GM12864 (cell line): ENCODE measurements around the gene ESR2.
"Not testable (repeated sequence)": the region's sequence is repeated elsewhere in the genome, so short reads cannot be mapped to it uniquely, and the experiment has no call there.

Source experiments
- DNase-seq: peaks from one replicate; pipeline ENCODE4 v3.0.0-alpha.2; 2011; ENCODE audit warnings: low read depth
- H3K4me3 ChIP-seq: 2 replicates; pipeline ENCODE4 v1.5.1; 2011; ENCODE audit warnings: mild to moderate bottlenecking, low read depth, low read length, control low read depth
- TF ChIP-seq, protein P1 (sequence below): IDR thresholded peaks from 2 replicates; pipeline ENCODE4 v1.5.1; 2011; ENCODE audit warnings: low read depth, mild to moderate bottlenecking, moderate library complexity, low read length, control low read depth, inconsistent platforms; ENCODE audit errors: missing control alignments

The ESR2 gene

DNA sequence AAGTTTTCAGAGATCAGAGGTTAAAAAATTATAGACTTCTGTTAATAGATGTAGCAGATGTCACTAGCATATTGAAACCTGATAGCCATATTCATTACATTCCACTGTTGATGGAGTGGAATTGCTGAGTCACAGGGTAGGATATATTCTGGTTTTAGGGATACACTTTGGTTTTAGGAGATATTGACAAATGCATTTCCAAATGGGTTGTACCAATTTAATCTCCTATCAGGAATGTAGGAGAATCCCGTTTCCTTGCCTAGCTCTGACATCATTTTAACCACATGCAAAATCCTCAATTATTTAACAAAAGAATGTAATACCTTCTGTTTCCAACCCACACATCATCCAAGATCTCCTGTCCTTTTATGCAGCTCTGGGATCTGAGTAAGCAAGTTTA is 30.7 kb upstream of the ESR2 start:
- DNase-seq: no peak
- H3K4me3 ChIP-seq: no peak overlapping the region
- TF ChIP-seq, protein P1, sequence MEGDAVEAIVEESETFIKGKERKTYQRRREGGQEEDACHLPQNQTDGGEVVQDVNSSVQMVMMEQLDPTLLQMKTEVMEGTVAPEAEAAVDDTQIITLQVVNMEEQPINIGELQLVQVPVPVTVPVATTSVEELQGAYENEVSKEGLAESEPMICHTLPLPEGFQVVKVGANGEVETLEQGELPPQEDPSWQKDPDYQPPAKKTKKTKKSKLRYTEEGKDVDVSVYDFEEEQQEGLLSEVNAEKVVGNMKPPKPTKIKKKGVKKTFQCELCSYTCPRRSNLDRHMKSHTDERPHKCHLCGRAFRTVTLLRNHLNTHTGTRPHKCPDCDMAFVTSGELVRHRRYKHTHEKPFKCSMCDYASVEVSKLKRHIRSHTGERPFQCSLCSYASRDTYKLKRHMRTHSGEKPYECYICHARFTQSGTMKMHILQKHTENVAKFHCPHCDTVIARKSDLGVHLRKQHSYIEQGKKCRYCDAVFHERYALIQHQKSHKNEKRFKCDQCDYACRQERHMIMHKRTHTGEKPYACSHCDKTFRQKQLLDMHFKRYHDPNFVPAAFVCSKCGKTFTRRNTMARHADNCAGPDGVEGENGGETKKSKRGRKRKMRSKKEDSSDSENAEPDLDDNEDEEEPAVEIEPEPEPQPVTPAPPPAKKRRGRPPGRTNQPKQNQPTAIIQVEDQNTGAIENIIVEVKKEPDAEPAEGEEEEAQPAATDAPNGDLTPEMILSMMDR: no peak

DNA sequence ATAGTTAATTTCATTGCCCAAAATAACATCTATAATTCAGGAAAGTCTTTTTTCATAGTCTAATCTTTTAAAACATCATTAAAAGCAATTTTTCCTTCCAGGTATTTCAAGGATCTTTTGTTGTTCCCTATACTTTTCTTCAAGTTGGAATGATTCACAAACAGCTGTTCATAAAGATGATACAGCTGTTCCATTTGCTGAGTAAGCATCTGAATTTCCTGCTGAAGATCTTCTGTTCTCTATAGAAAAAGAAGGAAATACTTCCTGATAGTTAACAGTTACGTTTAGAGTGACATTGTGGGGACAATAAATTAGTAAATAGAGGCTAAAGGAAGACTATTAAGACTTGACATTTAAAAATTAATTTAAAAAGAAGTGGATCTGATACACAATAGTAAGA is 30.3 kb upstream of the ESR2 start:
- TF ChIP-seq, protein P1: no peak
- no peak overlapping the region for H3K4me3 ChIP-seq
- DNase-seq: no peak

DNA sequence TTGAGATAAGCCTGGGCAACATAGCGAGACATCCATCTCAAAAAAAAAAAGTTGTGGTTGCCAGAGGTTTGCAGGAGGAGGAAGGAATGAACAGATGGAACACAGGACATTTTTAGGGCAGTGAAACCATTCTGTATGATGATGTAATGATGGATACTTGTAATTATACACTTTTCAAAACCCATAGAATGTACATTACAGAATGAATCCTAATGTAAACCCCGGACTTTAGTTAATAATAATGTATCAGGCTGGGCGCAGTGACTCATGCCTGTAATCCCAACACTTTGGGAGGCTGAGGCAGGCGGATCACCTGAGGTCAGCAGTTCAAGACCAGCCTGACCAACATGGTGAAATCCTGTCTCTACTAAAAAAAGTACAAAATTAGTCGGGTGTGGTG is 26.2 kb upstream of the ESR2 start:
- not testable (repeated sequence) for DNase-seq, H3K4me3 ChIP-seq

DNA sequence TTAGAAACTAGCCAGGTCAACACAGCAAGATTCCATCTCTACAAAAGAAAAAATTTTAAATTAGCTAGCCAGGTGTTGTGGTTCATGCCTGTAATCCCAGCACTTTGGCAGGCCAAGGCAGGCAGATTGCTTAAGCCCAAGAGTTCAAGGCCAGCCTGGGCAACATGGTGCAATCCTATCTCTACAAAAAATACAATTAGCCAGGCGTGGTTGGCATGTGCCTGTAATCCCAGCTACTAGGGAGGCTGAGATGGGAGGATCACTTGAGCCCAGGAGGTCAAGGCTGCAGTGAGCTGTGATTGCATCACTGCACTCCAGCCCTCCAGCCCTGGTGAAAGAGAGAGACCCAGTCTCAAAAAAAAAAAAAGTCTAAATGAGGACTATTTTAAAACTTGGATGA is 24.5 kb upstream of the ESR2 start:
- not testable (repeated sequence) for DNase-seq, H3K4me3 ChIP-seq

DNA sequence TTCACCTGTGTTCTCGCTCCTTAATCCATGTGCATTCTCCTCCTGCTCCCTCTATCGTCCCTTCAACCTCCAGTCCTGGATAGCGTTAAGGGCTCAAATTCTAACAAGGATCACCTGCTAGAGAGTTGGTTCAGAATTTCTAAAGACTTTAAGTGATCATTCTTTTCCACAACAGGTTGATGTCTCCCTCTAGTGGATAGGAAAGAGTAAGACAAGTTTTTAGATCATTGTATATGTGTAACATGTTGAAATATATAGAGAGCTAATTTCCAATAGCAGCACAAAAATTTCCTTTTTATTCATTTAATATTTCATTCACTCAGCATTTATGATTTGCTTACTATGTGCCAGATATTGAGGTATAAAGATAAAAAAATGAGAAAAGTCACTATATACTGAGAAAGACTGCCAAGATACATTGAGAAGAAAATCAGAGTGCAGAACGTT is 9.3 kb upstream of the ESR2 start:
- peak; percentile 25 for DNase-seq
- no peak overlapping the region for H3K4me3 ChIP-seq
- TF ChIP-seq, protein P1: peak; percentile 63

DNA sequence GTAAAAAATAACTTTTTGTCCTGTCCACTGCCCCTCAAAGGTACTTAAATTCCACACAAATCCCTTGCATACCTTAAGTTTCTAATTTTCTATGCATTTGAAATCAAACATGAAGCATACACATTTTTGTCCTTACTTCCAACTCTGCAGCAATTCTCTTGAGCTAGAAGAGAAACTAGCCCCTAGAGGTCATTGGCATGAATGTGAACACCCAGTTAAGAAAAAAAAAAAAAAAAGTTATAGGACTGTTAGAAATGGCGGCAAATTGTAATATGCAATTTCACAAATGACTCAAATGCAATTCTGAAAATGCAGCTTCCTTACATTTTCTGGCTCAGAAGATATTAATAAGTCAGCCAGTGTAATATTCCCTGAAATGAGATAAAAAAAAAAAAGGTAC is 4.6 kb upstream of the ESR2 start:
- TF ChIP-seq, protein P1: peak; percentile 3
- H3K4me3 ChIP-seq: no peak overlapping the region
- no peak for DNase-seq

DNA sequence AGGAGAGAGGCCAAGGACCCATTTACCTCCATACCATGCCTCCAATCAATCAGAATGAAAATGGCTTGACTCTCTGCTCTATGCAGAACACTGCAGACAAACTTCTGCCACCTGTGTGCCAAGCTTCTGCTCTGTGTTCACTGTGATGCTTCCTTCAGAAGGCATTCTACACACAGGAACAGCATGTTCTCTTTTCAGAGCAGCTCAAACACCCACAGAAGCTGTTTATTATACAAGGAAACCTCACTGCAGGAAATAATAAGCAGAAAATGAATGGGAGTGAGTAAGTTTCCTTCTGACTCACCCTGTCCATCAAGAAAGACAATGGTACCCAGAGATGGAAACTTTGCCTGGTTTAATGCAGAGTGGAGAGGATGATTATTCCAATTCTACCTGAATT is 2.4 kb upstream of the ESR2 start:
- TF ChIP-seq, protein P1: no peak
- no peak for DNase-seq
- H3K4me3 ChIP-seq: no peak overlapping the region

DNA sequence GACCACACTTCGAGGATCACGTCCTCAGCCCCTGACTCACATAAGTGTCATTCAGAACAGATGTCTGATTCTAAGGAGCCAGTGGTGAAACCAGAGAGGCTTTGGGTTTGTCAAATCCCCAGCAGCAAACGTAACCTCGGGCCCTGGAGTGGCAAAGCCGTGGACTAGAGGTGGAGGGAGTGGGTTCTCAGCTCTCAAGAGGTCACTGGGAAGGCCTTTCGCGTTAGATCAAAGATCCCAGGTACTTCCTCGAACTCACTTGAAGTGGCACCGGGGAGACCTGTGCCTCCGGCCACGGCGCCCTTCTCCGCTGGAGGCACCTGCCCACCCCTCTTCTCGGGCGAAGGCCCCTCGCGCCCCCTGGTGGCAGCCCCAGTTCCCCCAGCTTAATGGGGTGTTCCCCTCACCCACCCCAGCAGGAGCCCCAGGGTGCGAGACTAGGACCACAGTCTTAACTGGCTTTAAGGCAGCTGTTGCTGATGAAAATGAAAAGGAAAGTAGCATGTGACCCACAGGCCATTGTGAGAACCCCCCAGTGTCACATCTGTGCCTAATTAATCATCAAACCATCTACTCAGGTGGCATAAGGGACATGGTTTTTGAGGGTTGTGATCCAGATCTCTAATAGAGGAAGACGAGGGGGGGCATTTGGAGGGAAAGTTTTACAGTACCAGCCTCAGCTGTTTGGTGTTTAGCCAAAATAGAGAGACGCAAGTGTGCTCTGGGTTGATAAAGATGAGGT is 672 bp upstream of the ESR2 start:
- TF ChIP-seq, protein P1: peak; percentile 94
- DNase-seq: peak; percentile 52
- peak overlapping the region; percentile 80 for H3K4me3 ChIP-seq
